Testis (tissue), 3 donors: ENCODE measurements around the gene ZNF628. TPM values are rescaled to one million over a fixed set of nuclear protein-coding genes. Genes with fewer than 3 reads are reported as not detected.

Experiments used
- DNase-seq: peaks from one replicate; pipeline ENCODE4 v3.0.0-alpha.2; 2019
- H3K27ac ChIP-seq, 2 donors: fragments of 200-600 bp; sonication (generic); one replicate each; pipeline ENCODE4 v1.5.1; 2019
- H3K27me3 ChIP-seq: fragments of 200-600 bp; sonication (generic); one replicate; pipeline ENCODE4 v1.5.1; 2019
- H3K36me3 ChIP-seq: fragments of 200-600 bp; sonication (generic); one replicate; pipeline ENCODE4 v1.5.1; 2017; ENCODE audit warnings: low read depth; ENCODE audit errors: missing control alignments
- H3K4me1 ChIP-seq: fragments of 200-600 bp; sonication (generic); one replicate; pipeline ENCODE4 v1.5.1; 2019
- H3K4me3 ChIP-seq, 2 donors: fragments of 200-600 bp; sonication (generic); one replicate each; pipeline ENCODE4 v1.5.1; 2017 to 2019
- H3K9me3 ChIP-seq: fragments of 200-600 bp; sonication (generic); one replicate; pipeline ENCODE4 v1.5.1; 2017
- POLR2A ChIP-seq: fragments of 450-650 bp; IDR thresholded peaks from one replicate; pipeline ENCODE4 v1.6.1; 2017; ENCODE audit warnings: antibody characterized with exemption, mild to moderate bottlenecking, moderate library complexity
- WGBS, 2 donors: methylation state at CpG; one replicate each; pipeline ENCODE4 v1.1.5; 2018; 5-methylcytosine and 5-hydroxymethylcytosine counted together
- intact Hi-C: fragments of 100-400 bp; cut with DNase I; formaldehyde crosslinking; loops from one replicate; pipeline ENCODE4 v1.15.1; 2023; ENCODE audit warnings: low total_unique reads
- polyA plus RNA-seq: library from polyadenylated mRNA; stranded (reverse); fragments of 350-450 nt; fragmentation: Illumina TruSeq; extraction: RNeasy Lipid Tissue Mini Kit (QIAGEN cat#74804); gene quantifications from one replicate; pipeline ENCODE4 v1.2.3, GENCODE V29; 2014; ENCODE audit warnings: low read depth, low replicate concordance; ENCODE audit not compliant: insufficient read depth
- total RNA-seq, 2 donors: library from RNA; depleted of rRNA; stranded (reverse); fragments of >200 nt; gene quantifications; one replicate each; pipeline ENCODE4 v1.2.3, GENCODE V29; 2016
- TF ChIP-seq, protein P1 (sequence below), 3 experiments: fragments of 450-650 bp in 2 of 3; fragments of 200-600 bp in 1 of 3; sonication (generic) in 1 of 3; IDR thresholded peaks; one replicate each; pipeline ENCODE4 v1.5.1; 2016 to 2019; ENCODE audit warnings: antibody characterized with exemption in 3 of 3, mild to moderate bottlenecking in 2 of 3, moderate library complexity in 1 of 3

Gene ZNF628
- total and polyA plus RNA-seq, 3 donors from 2014 or later: 31.3 to 53.7 (median 33.8) TPM

DNA sequence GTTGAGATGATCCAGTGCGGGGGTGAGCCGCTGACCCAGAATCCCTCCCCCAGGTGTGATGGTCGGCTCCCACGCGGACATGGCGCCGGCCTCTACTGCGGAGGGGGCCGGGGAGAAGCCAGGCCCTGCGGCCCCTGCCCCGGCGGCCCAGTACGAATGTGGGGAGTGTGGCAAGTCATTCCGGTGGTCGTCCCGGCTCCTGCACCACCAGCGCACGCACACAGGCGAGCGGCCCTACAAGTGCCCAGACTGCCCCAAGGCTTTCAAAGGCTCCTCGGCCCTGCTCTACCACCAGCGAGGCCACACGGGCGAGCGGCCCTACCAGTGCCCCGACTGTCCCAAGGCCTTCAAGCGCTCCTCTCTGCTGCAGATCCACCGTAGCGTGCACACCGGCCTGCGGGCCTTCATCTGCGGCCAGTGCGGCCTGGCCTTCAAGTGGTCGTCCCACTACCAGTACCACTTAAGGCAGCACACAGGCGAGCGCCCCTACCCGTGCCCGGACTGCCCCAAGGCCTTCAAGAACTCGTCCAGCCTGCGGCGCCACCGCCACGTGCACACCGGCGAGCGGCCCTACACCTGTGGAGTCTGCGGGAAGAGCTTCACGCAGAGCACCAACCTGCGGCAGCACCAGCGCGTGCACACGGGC, 4.9 kb downstream of the ZNF628 start:
- Histone ChIP-seq H3K4me1 (peaks cover 51% of the 10 kb centered on the region), H3K4me3 (peak overlapping the region in 1 of 2 donors; percentile 34), H3K36me3 (no peaks in the 10 kb centered on the region), H3K27me3 (no peaks in the 10 kb centered on the region), H3K9me3 (no peaks in the 10 kb centered on the region), H3K27ac (no peak overlapping the region)
- WGBS, 2 donors: 77 to 82% methylated on average over 5 to 52 of the region's 52 CpGs
- TF ChIP-seq POLR2A: no peak
- TF ChIP-seq, protein P1, sequence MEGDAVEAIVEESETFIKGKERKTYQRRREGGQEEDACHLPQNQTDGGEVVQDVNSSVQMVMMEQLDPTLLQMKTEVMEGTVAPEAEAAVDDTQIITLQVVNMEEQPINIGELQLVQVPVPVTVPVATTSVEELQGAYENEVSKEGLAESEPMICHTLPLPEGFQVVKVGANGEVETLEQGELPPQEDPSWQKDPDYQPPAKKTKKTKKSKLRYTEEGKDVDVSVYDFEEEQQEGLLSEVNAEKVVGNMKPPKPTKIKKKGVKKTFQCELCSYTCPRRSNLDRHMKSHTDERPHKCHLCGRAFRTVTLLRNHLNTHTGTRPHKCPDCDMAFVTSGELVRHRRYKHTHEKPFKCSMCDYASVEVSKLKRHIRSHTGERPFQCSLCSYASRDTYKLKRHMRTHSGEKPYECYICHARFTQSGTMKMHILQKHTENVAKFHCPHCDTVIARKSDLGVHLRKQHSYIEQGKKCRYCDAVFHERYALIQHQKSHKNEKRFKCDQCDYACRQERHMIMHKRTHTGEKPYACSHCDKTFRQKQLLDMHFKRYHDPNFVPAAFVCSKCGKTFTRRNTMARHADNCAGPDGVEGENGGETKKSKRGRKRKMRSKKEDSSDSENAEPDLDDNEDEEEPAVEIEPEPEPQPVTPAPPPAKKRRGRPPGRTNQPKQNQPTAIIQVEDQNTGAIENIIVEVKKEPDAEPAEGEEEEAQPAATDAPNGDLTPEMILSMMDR (IDR thresholded peaks at IDR 0.05): no peak
- no peak for DNase-seq
- intact Hi-C loops: no loop called here

DNA sequence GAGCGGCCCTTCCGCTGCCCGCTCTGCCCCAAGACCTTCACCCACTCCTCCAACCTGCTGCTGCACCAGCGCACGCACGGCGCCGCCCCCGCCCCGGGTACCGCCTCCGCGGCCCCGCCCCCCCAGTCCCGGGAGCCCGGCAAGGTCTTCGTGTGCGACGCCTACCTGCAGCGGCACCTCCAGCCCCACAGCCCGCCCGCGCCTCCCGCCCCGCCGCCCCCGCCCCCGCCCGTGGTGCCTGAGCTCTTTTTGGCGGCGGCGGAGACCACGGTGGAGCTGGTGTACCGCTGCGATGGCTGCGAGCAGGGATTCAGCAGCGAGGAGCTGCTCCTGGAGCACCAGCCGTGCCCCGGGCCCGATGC, 5.4 kb downstream of the ZNF628 start:
- Histone ChIP-seq H3K4me3 (peak overlapping the region in 1 of 2 donors; percentile 34), H3K27me3 (no peaks in the 10 kb centered on the region), H3K36me3 (no peaks in the 10 kb centered on the region), H3K9me3 (no peaks in the 10 kb centered on the region), H3K27ac (no peak overlapping the region), H3K4me1 (peaks cover 56% of the 10 kb centered on the region)
- no peak for TF ChIP-seq POLR2A
- TF ChIP-seq, protein P1 (IDR thresholded peaks at IDR 0.05): no peak
- intact Hi-C loops: no loop called here
- WGBS, 2 donors: 46% methylated on average over 11 of the region's 40 CpGs; no CpG with 5 or more reads in 1 of the 2 donors
- DNase-seq: no peak

DNA sequence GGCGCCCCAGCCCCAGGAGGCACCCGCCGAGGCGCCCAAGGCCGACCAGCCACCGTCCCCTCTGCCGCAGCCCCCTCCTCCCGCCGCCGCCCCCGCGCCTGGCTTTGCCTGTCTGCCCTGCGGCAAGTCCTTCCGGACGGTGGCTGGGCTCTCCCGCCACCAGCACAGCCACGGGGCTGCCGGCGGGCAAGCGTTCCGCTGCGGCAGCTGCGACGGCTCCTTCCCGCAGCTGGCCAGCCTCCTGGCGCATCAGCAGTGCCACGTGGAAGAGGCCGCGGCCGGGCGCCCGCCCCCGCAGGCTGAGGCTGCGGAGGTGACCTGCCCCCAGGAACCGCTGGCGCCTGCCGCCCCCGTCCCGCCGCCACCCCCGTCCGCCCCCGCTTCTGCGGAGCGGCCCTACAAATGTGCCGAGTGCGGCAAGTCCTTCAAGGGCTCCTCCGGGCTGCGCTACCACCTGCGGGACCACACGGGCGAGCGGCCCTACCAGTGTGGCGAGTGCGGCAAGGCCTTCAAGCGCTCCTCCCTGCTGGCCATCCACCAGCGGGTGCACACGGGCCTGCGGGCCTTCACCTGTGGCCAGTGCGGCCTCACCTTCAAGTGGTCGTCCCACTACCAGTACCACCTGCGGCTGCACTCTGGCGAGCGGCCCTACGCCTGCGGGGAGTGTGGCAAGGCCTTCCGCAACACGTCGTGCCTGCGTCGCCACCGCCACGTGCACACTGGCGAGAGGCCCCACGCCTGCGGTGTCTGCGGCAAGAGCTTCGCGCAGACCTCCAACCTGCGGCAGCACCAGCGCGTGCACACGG, 5.9 kb downstream of the ZNF628 start:
- DNase-seq: no peak

DNA sequence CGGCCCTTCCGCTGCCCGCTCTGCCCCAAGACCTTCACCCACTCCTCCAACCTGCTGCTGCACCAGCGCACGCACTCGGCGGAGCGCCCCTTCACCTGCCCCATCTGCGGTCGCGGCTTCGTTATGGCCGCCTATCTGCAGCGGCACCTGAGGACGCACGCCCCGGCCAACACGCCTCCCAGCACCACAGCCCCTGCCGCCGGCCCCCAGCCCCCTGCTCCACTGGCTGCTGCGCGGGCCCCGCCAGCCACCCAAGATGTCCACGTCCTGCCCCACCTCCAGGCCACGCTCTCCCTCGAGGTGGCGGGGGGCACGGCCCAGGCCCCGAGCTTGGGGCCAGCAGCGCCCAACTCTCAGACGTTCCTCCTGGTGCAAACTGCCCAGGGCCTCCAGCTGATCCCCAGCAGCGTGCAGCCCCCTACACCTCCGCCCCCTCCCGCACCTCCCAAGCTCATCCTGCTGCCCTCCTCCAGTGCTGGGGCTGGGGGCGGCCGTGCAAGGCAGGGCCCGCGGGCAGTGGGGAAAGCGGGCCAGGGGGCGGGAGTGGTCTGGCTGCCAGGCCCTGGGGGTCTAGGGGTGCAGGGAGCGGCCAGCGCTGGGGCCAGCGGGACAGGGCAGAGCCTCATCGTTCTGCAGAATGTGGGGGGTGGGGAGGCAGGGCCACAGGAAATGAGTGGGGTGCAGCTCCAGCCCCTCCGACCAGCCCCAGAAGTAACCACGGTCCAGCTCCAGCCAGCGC, 6.7 kb downstream of the ZNF628 start:
- intact Hi-C loops: no loop called here
- 79 to 83% methylated on average over 29 to 46 of the region's 47 CpGs for WGBS, 2 donors
- Histone ChIP-seq H3K27me3 (no peaks in the 10 kb centered on the region), H3K4me3 (peak overlapping the region in 1 of 2 donors; percentile 34), H3K27ac (no peak overlapping the region), H3K4me1 (peaks cover 63% of the 10 kb centered on the region), H3K9me3 (no peaks in the 10 kb centered on the region), H3K36me3 (no peaks in the 10 kb centered on the region)
- DNase-seq: no peak
- TF ChIP-seq POLR2A: no peak
- TF ChIP-seq, protein P1 (IDR thresholded peaks at IDR 0.05): no peak

More for the DNA sequence above, 5.9 kb downstream of the ZNF628 start:
- Histone ChIP-seq H3K27me3 (no peaks in the 10 kb centered on the region), H3K9me3 (no peaks in the 10 kb centered on the region), H3K27ac (no peak overlapping the region), H3K36me3 (no peaks in the 10 kb centered on the region), H3K4me3 (peak overlapping the region in 1 of 2 donors; percentile 34), H3K4me1 (peaks cover 61% of the 10 kb centered on the region)
- 65 to 75% methylated on average over 24 to 42 of the region's 83 CpGs for WGBS, 2 donors
- intact Hi-C loops: no loop called here
- TF ChIP-seq, protein P1 (IDR thresholded peaks at IDR 0.05): no peak
- TF ChIP-seq POLR2A: no peak
